Testis (tissue), 2 donors: ENCODE measurements around the gene RHBDD1.

ENCODE experiments used
- CTCF ChIP-seq, 3 experiments: fragments of 450-650 bp in 2 of 3; fragments of 200-600 bp in 1 of 3; sonication (generic) in 1 of 3; IDR thresholded peaks; one replicate each; pipeline ENCODE4 v1.5.1; 2016 to 2019; ENCODE audit warnings: antibody characterized with exemption in 3 of 3, mild to moderate bottlenecking in 2 of 3, moderate library complexity in 1 of 3
- POLR2A ChIP-seq: fragments of 450-650 bp; IDR thresholded peaks from one replicate; pipeline ENCODE4 v1.6.1; 2017; ENCODE audit warnings: antibody characterized with exemption, mild to moderate bottlenecking, moderate library complexity

DNA sequence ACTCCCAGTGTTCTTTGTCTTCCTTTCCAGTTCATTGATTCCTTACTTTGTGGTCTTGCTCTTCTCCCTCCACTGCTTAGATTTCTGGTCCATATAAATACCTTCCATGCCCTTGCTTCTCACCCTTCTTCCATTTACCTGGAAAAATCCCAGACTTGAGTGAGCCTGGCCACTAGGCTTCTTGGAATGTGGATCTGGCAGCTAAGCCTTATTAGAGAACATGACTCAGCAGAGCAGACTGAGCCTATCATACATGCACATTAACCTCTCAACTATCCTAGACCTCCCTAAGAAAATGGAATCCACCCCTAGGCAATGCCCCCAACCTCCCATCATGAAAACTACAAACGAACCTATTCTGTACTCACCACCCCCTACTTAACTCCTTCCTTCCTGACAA lies 127.7 kb downstream of the RHBDD1 start:
- TF ChIP-seq POLR2A (no peak), CTCF (IDR thresholded peaks at IDR 0.05) (no peak)
